ENCODE results near the gene CCL28.
"Not testable (repeated sequence)": the region's sequence is repeated elsewhere in the genome, so short reads cannot be mapped to it uniquely, and the experiment has no call there.

CCL28 gene

GRCh38 chr5:43411495-43411894, 696 bp downstream of the CCL28 start:
- Histone ChIP-seq H3K36me3 (no peaks in the 10 kb centered on the region), H3K4me2 (no peak overlapping the region), H3K27ac (no peak overlapping the region), H4K20me1 (no peaks in the 10 kb centered on the region), H3K9ac (no peak overlapping the region), H3K4me3 (no peak overlapping the region), H3K9me3 (no peaks in the 10 kb centered on the region), H3K27me3 (no peaks in the 10 kb centered on the region), H3K4me1 (no peaks in the 10 kb centered on the region)
- TF ChIP-seq Cebpa-rat (IDR thresholded peaks at IDR 0.05), result no peak

- Histone ChIP-seq H3K4me3 (no peak overlapping the region), H3K9ac (no peak overlapping the region), H3K27me3 (no peaks in the 10 kb centered on the region)
Observed at GRCh38 chr5:43410414-43410813, 1.8 kb downstream of the CCL28 start.

GRCh38 chr5:43409809-43410271, 2.4 kb downstream of the CCL28 start:
- no peaks in the 10 kb centered on the region for H3K9me3 ChIP-seq
- no peaks in the 10 kb centered on the region for H3K27me3 ChIP-seq
- H3K9ac ChIP-seq, result no peak overlapping the region
- no peak overlapping the region for H3K27ac ChIP-seq
- no peaks in the 10 kb centered on the region for H3K36me3 ChIP-seq
- TF ChIP-seq Cebpa-rat (IDR thresholded peaks at IDR 0.05), result no peak
- H3K4me3 ChIP-seq, result no peak overlapping the region
- no peak overlapping the region for H3K4me2 ChIP-seq
- no peaks in the 10 kb centered on the region for H4K20me1 ChIP-seq
- H3K4me1 ChIP-seq, result no peaks in the 10 kb centered on the region

More at GRCh38 chr5:43410414-43410813, 1.8 kb downstream of the CCL28 start:
- Histone ChIP-seq H3K4me2 (no peak overlapping the region), H4K20me1 (no peaks in the 10 kb centered on the region), H3K27ac (no peak overlapping the region), H3K4me1 (no peaks in the 10 kb centered on the region), H3K36me3 (no peaks in the 10 kb centered on the region), H3K9me3 (no peaks in the 10 kb centered on the region)
- TF ChIP-seq Cebpa-rat (IDR thresholded peaks at IDR 0.05), result no peak

GRCh38 chr5:43402524-43403066, 9.6 kb downstream of the CCL28 start:
- not testable (repeated sequence) for H3K9me3 ChIP-seq, H3K9ac ChIP-seq, H3K4me2 ChIP-seq, H4K20me1 ChIP-seq, H3K27ac ChIP-seq, H3K27me3 ChIP-seq, H3K4me1 ChIP-seq, H3K36me3 ChIP-seq, H3K4me3 ChIP-seq

GRCh38 chr5:43401827-43402226, 10.4 kb downstream of the CCL28 start:
- H3K36me3 ChIP-seq, result no peaks in the 10 kb centered on the region
- H3K9me3 ChIP-seq, result peaks cover 3% of the 10 kb centered on the region; the same call in 1 of the 2 replicates
- no peak overlapping the region for H3K4me2 ChIP-seq
- H3K27ac ChIP-seq, result no peak overlapping the region
- no peak overlapping the region for H3K4me3 ChIP-seq
- no peaks in the 10 kb centered on the region for H3K27me3 ChIP-seq
- H3K4me1 ChIP-seq, result peaks cover 10% of the 10 kb centered on the region; the same call in 1 of the 2 replicates
- no peak for TF ChIP-seq Cebpa-rat (IDR thresholded peaks at IDR 0.05)
- H3K9ac ChIP-seq, result no peak overlapping the region
- H4K20me1 ChIP-seq, result no peaks in the 10 kb centered on the region

GRCh38 chr5:43400082-43400481, 12.1 kb downstream of the CCL28 start:
- Histone ChIP-seq H3K4me1 (peaks cover 10% of the 10 kb centered on the region; the same call in 1 of the 2 replicates), H3K4me2 (no peak overlapping the region), H3K27me3 (no peaks in the 10 kb centered on the region), H3K9ac (no peak overlapping the region), H3K27ac (no peak overlapping the region), H3K4me3 (no peak overlapping the region), H4K20me1 (no peaks in the 10 kb centered on the region), H3K9me3 (peaks cover 9% of the 10 kb centered on the region; the same call in 1 of the 2 replicates), H3K36me3 (no peaks in the 10 kb centered on the region)
- no peak for TF ChIP-seq Cebpa-rat (IDR thresholded peaks at IDR 0.05)

GRCh38 chr5:43396762-43397304, 15.4 kb downstream of the CCL28 start:
- H3K4me1 ChIP-seq, result peaks cover 10% of the 10 kb centered on the region; the same call in 1 of the 2 replicates
- peaks cover 9% of the 10 kb centered on the region; the same call in 1 of the 2 replicates for H3K9me3 ChIP-seq
- no peak for TF ChIP-seq Cebpa-rat (IDR thresholded peaks at IDR 0.05)
- H3K27ac ChIP-seq, result peak overlapping the region; percentile 60
- H3K36me3 ChIP-seq, result no peaks in the 10 kb centered on the region
- peak overlapping the region; percentile 70 for H3K4me3 ChIP-seq
- H3K9ac ChIP-seq, result peak overlapping the region; percentile 74
- no peaks in the 10 kb centered on the region for H3K27me3 ChIP-seq
- H3K4me2 ChIP-seq, result peak overlapping the region; percentile 66
- no peaks in the 10 kb centered on the region for H4K20me1 ChIP-seq

- Histone ChIP-seq H3K27me3 (no peaks in the 10 kb centered on the region), H3K9me3 (no peaks in the 10 kb centered on the region), H3K4me1 (no peaks in the 10 kb centered on the region; the same call in 1 of the 2 replicates), H4K20me1 (no peaks in the 10 kb centered on the region), H3K4me2 (no peak overlapping the region), H3K27ac (no peak overlapping the region), H3K36me3 (peaks cover 20% of the 10 kb centered on the region), H3K4me3 (no peak overlapping the region), H3K9ac (no peak overlapping the region; the same call in 1 of the 2 replicates)
- no peak for TF ChIP-seq Cebpa-rat (IDR thresholded peaks at IDR 0.05)
Observed at GRCh38 chr5:43390471-43390870, 21.7 kb downstream of the CCL28 start.

GRCh38 chr5:43389679-43390329, 22.4 kb downstream of the CCL28 start:
- Histone ChIP-seq H3K4me1 (no peaks in the 10 kb centered on the region; the same call in 1 of the 2 replicates), H3K9ac (no peak overlapping the region), H3K27me3 (no peaks in the 10 kb centered on the region), H3K9me3 (no peaks in the 10 kb centered on the region), H3K27ac (no peak overlapping the region), H3K4me2 (no peak overlapping the region), H3K36me3 (peaks cover 20% of the 10 kb centered on the region), H4K20me1 (no peaks in the 10 kb centered on the region), H3K4me3 (no peak overlapping the region)
- no peak for TF ChIP-seq Cebpa-rat (IDR thresholded peaks at IDR 0.05)

- H3K36me3 ChIP-seq, result peaks cover 30% of the 10 kb centered on the region
- no peak overlapping the region for H3K9ac ChIP-seq
- no peak for TF ChIP-seq Cebpa-rat (IDR thresholded peaks at IDR 0.05)
- H3K27me3 ChIP-seq, result no peaks in the 10 kb centered on the region
- no peaks in the 10 kb centered on the region for H3K9me3 ChIP-seq
- no peaks in the 10 kb centered on the region; the same call in 1 of the 2 replicates for H3K4me1 ChIP-seq
- H3K4me3 ChIP-seq, result no peak overlapping the region
- no peak overlapping the region for H3K4me2 ChIP-seq
- no peaks in the 10 kb centered on the region for H4K20me1 ChIP-seq
- no peak overlapping the region for H3K27ac ChIP-seq
Observed at GRCh38 chr5:43386960-43387362, 25.2 kb downstream of the CCL28 start.
